GM23338 (cell line): Measurements from ENCODE around the gene OSBPL3. TPM values are rescaled to one million over a fixed set of nuclear protein-coding genes. Genes with fewer than 3 reads are reported as not detected.

ENCODE experiments used
- ATAC-seq: fragments of 200-7000 bp; cut with Tn5 transposase; 3 replicates; pipeline ENCODE4 v1.9.1; 2020
- DNase-seq: peaks from one replicate; pipeline ENCODE4 v3.0.0-alpha.2; 2015; ENCODE audit warnings: low spot score
- H2AFZ ChIP-seq: fragments of 200-600 bp; sonication (generic); 2 replicates; pipeline ENCODE4 v1.8.0; 2016; ENCODE audit warnings: antibody characterized with exemption, mild to moderate bottlenecking, moderate library complexity
- H3F3A ChIP-seq: fragments of 200-600 bp; sonication (generic); replicated peaks from 2 replicates; pipeline ENCODE4 v1.8.0; 2017; ENCODE audit warnings: antibody characterized with exemption, mixed run types, low read depth
- H3K27ac ChIP-seq: fragments of 200-600 bp; sonication (generic); 2 replicates; pipeline ENCODE4 v1.6.1; 2016; ENCODE audit warnings: low read depth
- H3K27me3 ChIP-seq: fragments of 200-600 bp; sonication (generic); 2 replicates; pipeline ENCODE4 v1.8.0; 2016; ENCODE audit warnings: mild to moderate bottlenecking, mixed run types, moderate library complexity; ENCODE audit not compliant: insufficient read depth
- H3K36me3 ChIP-seq: fragments of 200-600 bp; sonication (generic); 2 replicates; pipeline ENCODE4 v1.8.0; 2016; ENCODE audit warnings: mild to moderate bottlenecking; ENCODE audit not compliant: insufficient read depth
- H3K4me1 ChIP-seq: fragments of 200-600 bp; sonication (generic); 2 replicates; pipeline ENCODE4 v1.8.0; 2016; ENCODE audit warnings: mild to moderate bottlenecking, moderate library complexity; ENCODE audit not compliant: insufficient read depth
- H3K4me2 ChIP-seq: fragments of 200-600 bp; sonication (generic); 2 replicates; pipeline ENCODE4 v1.7.1; 2017; ENCODE audit warnings: mixed run types
- H3K4me3 ChIP-seq: fragments of 200-600 bp; sonication (generic); 2 replicates; pipeline ENCODE4 v1.6.1; 2016; ENCODE audit warnings: mixed run types
- H3K79me2 ChIP-seq: fragments of 200-600 bp; sonication (generic); replicated peaks from 2 replicates; pipeline ENCODE4 v1.8.0; 2017; ENCODE audit warnings: mild to moderate bottlenecking; ENCODE audit not compliant: insufficient read depth
- H3K9me2 ChIP-seq: fragments of 200-600 bp; sonication (generic); 2 replicates; pipeline ENCODE4 v1.8.0; 2017; ENCODE audit not compliant: insufficient read depth
- H4K20me1 ChIP-seq: fragments of 200-600 bp; sonication (generic); replicated peaks from 2 replicates; pipeline ENCODE4 v1.8.0; 2017; ENCODE audit warnings: mild to moderate bottlenecking; ENCODE audit not compliant: insufficient read depth
- H3K27ac Mint-ChIP-seq: 2 replicates; pipeline ENCODE4 v1.8.0; 2020; ENCODE audit warnings: inconsistent platforms, mild to moderate bottlenecking, moderate library complexity, mixed read lengths
- H3K27me3 Mint-ChIP-seq: 3 replicates; pipeline ENCODE4 v1.8.0; 2022; ENCODE audit warnings: low read depth, mild to moderate bottlenecking, moderate library complexity, mixed read lengths, inconsistent platforms; ENCODE audit not compliant: insufficient read depth, poor library complexity
- H3K36me3 Mint-ChIP-seq: 3 replicates; pipeline ENCODE4 v1.8.0; 2021; ENCODE audit warnings: low read depth, mild to moderate bottlenecking, inconsistent platforms, moderate library complexity, mixed read lengths
- H3K4me1 Mint-ChIP-seq: 3 replicates; pipeline ENCODE4 v1.8.0; 2020; ENCODE audit warnings: mild to moderate bottlenecking, inconsistent platforms, mixed read lengths
- H3K4me3 Mint-ChIP-seq: 3 replicates; pipeline ENCODE4 v1.8.0; 2021; ENCODE audit warnings: moderate library complexity, mild to moderate bottlenecking, inconsistent platforms, mixed read lengths
- H3K9me3 Mint-ChIP-seq: 3 replicates; pipeline ENCODE4 v1.8.0; 2020; ENCODE audit warnings: moderate library complexity, mild to moderate bottlenecking, inconsistent platforms, mixed read lengths
- CREB1 ChIP-seq: fragments of 250-450 bp; sonication (Bioruptor Pico); IDR thresholded peaks from 2 replicates; pipeline ENCODE4 v1.5.0; 2020; ENCODE audit warnings: low read depth, mild to moderate bottlenecking, moderate library complexity
- EZH2 ChIP-seq: fragments of 200-600 bp; sonication (generic); IDR thresholded peaks from one replicate; pipeline ENCODE4 v1.8.0; 2017; ENCODE audit warnings: antibody characterized with exemption, mild to moderate bottlenecking, low read depth; ENCODE audit not compliant: unreplicated experiment
- JUNB ChIP-seq: IDR thresholded peaks from one replicate; pipeline ENCODE4 v1.6.1; 2016; ENCODE audit warnings: antibody characterized with exemption; ENCODE audit not compliant: unreplicated experiment
- NANOG ChIP-seq: IDR thresholded peaks from 2 replicates; pipeline ENCODE4 v1.6.1; 2016; ENCODE audit warnings: antibody characterized with exemption, borderline replicate concordance
- POLR2AphosphoS5 ChIP-seq: IDR thresholded peaks from 2 replicates; pipeline ENCODE4 v1.6.1; 2016; ENCODE audit warnings: antibody characterized with exemption, low read depth
- STAT1 ChIP-seq: IDR thresholded peaks from one replicate; pipeline ENCODE4 v1.6.1; 2016; ENCODE audit warnings: antibody characterized with exemption; ENCODE audit not compliant: unreplicated experiment
- ZNF331 ChIP-seq: fragments of 250-450 bp; sonication (Bioruptor Pico); IDR thresholded peaks from 2 replicates; pipeline ENCODE4 v1.5.0; 2020; ENCODE audit warnings: low read depth, mild to moderate bottlenecking, moderate library complexity
- polyA plus RNA-seq: library from polyadenylated mRNA; unstranded; fragments of >200 nt; fragmentation: Nextera tagmentation; extraction: Ambion mirVana; gene quantifications from 2 replicates; pipeline ENCODE4 v1.2.1, GENCODE V29; 2016
- total RNA-seq: library from RNA; depleted of rRNA; stranded (reverse); fragments of >200 nt; shearing (Covaris generic); gene quantifications from 2 replicates; pipeline ENCODE4 v1.2.3, GENCODE V29; 2014
- TF ChIP-seq, protein P1 (sequence below), 2 experiments: fragments of 200-600 bp in 1 of 2; sonication (generic) in 1 of 2; conservative IDR thresholded peaks; 2 replicates each; pipeline versions ENCODE4 v1.5.1 to v1.6.1; 2016 to 2017; ENCODE audit warnings: antibody characterized with exemption in 2 of 2, low read depth in 2 of 2, mild to moderate bottlenecking in 2 of 2, moderate library complexity in 1 of 2
- TF ChIP-seq, protein P2 (sequence below): IDR thresholded peaks from 2 replicates; pipeline ENCODE4 v1.6.1; 2016; ENCODE audit warnings: antibody characterized with exemption
- TF ChIP-seq, protein P3 (sequence below): fragments of 250-450 bp; sonication (Bioruptor Pico); IDR thresholded peaks from 2 replicates; pipeline ENCODE4 v1.5.0; 2020; ENCODE audit warnings: mild to moderate bottlenecking, moderate library complexity

Gene OSBPL3
- total and polyA plus RNA-seq, 2 experiments from 2014 or later = 7.2 to 15.7 TPM

DNA sequence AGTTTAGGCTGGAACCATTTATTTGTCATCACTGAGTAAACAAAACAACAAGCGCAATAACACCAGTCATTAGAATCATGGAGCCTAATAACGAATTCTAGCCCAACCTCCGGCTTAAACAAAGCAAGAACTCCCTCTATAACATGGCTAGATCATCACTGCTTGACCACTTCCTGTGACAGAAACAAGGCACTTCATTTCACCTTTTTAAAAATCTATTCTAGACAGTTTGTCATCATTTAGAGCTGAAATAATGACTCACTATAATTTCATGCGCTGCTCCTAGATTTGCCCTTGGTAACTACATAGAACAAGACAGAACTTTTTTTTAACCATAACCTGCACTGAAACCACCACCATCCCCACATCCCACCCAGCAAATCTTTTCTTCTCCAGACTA lies 81.3 kb downstream of the OSBPL3 start:
- H3K79me2 ChIP-seq = peaks cover 24% of the 10 kb centered on the region; the same call in 1 of the 2 replicates
- H3K4me2 ChIP-seq = no peak overlapping the region
- no peaks in the 10 kb centered on the region for H3K27me3 ChIP-seq
- no peak overlapping the region for H3K4me3 Mint-ChIP-seq
- no peaks in the 10 kb centered on the region for H3K9me2 ChIP-seq
- ATAC-seq (no peak), DNase-seq (no peak)
- no peaks in the 10 kb centered on the region for H3K36me3 ChIP-seq
- TF ChIP-seq, protein P1, sequence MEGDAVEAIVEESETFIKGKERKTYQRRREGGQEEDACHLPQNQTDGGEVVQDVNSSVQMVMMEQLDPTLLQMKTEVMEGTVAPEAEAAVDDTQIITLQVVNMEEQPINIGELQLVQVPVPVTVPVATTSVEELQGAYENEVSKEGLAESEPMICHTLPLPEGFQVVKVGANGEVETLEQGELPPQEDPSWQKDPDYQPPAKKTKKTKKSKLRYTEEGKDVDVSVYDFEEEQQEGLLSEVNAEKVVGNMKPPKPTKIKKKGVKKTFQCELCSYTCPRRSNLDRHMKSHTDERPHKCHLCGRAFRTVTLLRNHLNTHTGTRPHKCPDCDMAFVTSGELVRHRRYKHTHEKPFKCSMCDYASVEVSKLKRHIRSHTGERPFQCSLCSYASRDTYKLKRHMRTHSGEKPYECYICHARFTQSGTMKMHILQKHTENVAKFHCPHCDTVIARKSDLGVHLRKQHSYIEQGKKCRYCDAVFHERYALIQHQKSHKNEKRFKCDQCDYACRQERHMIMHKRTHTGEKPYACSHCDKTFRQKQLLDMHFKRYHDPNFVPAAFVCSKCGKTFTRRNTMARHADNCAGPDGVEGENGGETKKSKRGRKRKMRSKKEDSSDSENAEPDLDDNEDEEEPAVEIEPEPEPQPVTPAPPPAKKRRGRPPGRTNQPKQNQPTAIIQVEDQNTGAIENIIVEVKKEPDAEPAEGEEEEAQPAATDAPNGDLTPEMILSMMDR (conservative IDR thresholded peaks at IDR 0.05; ENCODE audit: low read depth in 2 of 2) = no peak
- H3K4me1 Mint-ChIP-seq = peaks cover 11% of the 10 kb centered on the region; the same call in 2 of the 3 replicates
- no peaks in the 10 kb centered on the region for H3F3A ChIP-seq
- H3K27ac Mint-ChIP-seq = no peak overlapping the region
- peaks cover 4% of the 10 kb centered on the region for H3K27me3 Mint-ChIP-seq
- H3K36me3 Mint-ChIP-seq = no peaks in the 10 kb centered on the region
- no peak overlapping the region for H2AFZ ChIP-seq
- H3K4me3 ChIP-seq = no peak overlapping the region
- no peak overlapping the region for H3K27ac ChIP-seq
- H3K9me3 Mint-ChIP-seq = no peaks in the 10 kb centered on the region
- no peaks in the 10 kb centered on the region for H3K4me1 ChIP-seq
- no peaks in the 10 kb centered on the region; the same call in 1 of the 2 replicates for H4K20me1 ChIP-seq

- Histone ChIP-seq H3K9me2 (no peaks in the 10 kb centered on the region), H3K4me1 (peaks cover 10% of the 10 kb centered on the region), H3F3A (no peaks in the 10 kb centered on the region), H4K20me1 (no peaks in the 10 kb centered on the region; the same call in 1 of the 2 replicates), H3K27me3 (no peaks in the 10 kb centered on the region), H3K4me2 (no peak overlapping the region), H3K36me3 (no peaks in the 10 kb centered on the region), H3K4me3 (no peak overlapping the region), H2AFZ (no peak overlapping the region), H3K79me2 (peaks cover 24% of the 10 kb centered on the region; the same call in 1 of the 2 replicates), H3K27ac (no peak overlapping the region)
- Mint-ChIP-seq H3K36me3 (no peaks in the 10 kb centered on the region), H3K4me3 (no peak overlapping the region), H3K27me3 (peaks cover 4% of the 10 kb centered on the region), H3K27ac (no peak overlapping the region), H3K4me1 (peaks cover 22% of the 10 kb centered on the region), H3K9me3 (no peaks in the 10 kb centered on the region)
- DNase-seq (no peak), ATAC-seq (no peak)
- no peak for TF ChIP-seq STAT1
- no peak for TF ChIP-seq JUNB
- TF ChIP-seq EZH2 = no peak
- TF ChIP-seq, protein P2, sequence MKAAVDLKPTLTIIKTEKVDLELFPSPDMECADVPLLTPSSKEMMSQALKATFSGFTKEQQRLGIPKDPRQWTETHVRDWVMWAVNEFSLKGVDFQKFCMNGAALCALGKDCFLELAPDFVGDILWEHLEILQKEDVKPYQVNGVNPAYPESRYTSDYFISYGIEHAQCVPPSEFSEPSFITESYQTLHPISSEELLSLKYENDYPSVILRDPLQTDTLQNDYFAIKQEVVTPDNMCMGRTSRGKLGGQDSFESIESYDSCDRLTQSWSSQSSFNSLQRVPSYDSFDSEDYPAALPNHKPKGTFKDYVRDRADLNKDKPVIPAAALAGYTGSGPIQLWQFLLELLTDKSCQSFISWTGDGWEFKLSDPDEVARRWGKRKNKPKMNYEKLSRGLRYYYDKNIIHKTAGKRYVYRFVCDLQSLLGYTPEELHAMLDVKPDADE = no peak
- TF ChIP-seq, protein P3, sequence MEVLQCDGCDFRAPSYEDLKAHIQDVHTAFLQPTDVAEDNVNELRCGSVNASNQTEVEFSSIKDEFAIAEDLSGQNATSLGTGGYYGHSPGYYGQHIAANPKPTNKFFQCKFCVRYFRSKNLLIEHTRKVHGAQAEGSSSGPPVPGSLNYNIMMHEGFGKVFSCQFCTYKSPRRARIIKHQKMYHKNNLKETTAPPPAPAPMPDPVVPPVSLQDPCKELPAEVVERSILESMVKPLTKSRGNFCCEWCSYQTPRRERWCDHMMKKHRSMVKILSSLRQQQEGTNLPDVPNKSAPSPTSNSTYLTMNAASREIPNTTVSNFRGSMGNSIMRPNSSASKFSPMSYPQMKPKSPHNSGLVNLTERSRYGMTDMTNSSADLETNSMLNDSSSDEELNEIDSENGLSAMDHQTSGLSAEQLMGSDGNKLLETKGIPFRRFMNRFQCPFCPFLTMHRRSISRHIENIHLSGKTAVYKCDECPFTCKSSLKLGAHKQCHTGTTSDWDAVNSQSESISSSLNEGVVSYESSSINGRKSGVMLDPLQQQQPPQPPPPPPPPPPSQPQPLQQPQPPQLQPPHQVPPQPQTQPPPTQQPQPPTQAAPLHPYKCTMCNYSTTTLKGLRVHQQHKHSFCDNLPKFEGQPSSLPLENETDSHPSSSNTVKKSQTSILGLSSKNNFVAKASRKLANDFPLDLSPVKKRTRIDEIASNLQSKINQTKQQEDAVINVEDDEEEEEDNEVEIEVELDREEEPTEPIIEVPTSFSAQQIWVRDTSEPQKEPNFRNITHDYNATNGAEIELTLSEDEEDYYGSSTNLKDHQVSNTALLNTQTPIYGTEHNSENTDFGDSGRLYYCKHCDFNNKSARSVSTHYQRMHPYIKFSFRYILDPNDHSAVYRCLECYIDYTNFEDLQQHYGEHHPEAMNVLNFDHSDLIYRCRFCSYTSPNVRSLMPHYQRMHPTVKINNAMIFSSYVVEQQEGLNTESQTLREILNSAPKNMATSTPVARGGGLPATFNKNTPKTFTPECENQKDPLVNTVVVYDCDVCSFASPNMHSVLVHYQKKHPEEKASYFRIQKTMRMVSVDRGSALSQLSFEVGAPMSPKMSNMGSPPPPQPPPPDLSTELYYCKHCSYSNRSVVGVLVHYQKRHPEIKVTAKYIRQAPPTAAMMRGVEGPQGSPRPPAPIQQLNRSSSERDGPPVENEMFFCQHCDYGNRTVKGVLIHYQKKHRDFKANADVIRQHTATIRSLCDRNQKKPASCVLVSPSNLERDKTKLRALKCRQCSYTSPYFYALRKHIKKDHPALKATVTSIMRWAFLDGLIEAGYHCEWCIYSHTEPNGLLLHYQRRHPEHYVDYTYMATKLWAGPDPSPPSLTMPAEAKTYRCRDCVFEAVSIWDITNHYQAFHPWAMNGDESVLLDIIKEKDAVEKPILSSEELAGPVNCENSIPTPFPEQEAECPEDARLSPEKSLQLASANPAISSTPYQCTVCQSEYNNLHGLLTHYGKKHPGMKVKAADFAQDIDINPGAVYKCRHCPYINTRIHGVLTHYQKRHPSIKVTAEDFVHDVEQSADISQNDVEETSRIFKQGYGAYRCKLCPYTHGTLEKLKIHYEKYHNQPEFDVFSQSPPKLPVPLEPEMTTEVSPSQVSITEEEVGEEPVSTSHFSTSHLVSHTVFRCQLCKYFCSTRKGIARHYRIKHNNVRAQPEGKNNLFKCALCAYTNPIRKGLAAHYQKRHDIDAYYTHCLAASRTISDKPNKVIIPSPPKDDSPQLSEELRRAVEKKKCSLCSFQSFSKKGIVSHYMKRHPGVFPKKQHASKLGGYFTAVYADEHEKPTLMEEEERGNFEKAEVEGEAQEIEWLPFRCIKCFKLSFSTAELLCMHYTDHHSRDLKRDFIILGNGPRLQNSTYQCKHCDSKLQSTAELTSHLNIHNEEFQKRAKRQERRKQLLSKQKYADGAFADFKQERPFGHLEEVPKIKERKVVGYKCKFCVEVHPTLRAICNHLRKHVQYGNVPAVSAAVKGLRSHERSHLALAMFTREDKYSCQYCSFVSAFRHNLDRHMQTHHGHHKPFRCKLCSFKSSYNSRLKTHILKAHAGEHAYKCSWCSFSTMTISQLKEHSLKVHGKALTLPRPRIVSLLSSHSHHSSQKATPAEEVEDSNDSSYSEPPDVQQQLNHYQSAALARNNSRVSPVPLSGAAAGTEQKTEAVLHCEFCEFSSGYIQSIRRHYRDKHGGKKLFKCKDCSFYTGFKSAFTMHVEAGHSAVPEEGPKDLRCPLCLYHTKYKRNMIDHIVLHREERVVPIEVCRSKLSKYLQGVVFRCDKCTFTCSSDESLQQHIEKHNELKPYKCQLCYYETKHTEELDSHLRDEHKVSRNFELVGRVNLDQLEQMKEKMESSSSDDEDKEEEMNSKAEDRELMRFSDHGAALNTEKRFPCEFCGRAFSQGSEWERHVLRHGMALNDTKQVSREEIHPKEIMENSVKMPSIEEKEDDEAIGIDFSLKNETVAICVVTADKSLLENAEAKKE (CRISPR knock-in tag) = no peak
- TF ChIP-seq NANOG = no peak
- TF ChIP-seq POLR2AphosphoS5 = no peak
- no peak for TF ChIP-seq ZNF331
- TF ChIP-seq CREB1 (CRISPR knock-in tag) = no peak
Observed at GRCh38 chr7:24896031-24896501, 83.9 kb downstream of the OSBPL3 start.
